ENCODE data around the gene STAT5B.
"Not testable (repeated sequence)": the region's sequence is repeated elsewhere in the genome, so short reads cannot be mapped to it uniquely, and the experiment has no call there.

Gene STAT5B

DNA sequence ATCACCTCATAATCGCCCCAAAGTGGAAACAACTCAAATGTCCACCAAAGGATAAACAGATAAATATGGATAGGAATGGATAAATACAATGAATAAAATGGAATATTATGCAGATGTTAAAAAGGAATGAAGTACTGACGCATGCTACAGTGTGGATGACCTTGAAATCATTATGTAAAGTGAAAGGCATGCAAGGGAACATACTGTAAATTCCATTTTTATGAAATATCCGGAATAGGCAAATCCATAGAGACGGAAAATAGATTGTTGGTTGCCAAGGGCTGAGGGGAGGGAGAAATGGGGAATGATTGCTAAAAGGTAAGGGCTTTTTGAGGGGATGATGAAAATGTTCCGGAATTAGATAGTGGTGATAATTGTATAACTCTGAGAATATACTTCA lies 36.0 kb downstream of the STAT5B start:
- in situ Hi-C loops (cut with HindIII; ENCODE audit: low sequenced_read_pairs): no loop called here
- TF ChIP-seq, protein P1, sequence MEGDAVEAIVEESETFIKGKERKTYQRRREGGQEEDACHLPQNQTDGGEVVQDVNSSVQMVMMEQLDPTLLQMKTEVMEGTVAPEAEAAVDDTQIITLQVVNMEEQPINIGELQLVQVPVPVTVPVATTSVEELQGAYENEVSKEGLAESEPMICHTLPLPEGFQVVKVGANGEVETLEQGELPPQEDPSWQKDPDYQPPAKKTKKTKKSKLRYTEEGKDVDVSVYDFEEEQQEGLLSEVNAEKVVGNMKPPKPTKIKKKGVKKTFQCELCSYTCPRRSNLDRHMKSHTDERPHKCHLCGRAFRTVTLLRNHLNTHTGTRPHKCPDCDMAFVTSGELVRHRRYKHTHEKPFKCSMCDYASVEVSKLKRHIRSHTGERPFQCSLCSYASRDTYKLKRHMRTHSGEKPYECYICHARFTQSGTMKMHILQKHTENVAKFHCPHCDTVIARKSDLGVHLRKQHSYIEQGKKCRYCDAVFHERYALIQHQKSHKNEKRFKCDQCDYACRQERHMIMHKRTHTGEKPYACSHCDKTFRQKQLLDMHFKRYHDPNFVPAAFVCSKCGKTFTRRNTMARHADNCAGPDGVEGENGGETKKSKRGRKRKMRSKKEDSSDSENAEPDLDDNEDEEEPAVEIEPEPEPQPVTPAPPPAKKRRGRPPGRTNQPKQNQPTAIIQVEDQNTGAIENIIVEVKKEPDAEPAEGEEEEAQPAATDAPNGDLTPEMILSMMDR (IDR thresholded peaks at IDR 0.05; ENCODE audit: low read depth, low read length, missing control alignments): no peak
- no peak overlapping the region for H3K4me3 ChIP-seq (ENCODE audit: low read depth, low read length)
- DNase-seq (ENCODE audit: low read depth): no peak

DNA sequence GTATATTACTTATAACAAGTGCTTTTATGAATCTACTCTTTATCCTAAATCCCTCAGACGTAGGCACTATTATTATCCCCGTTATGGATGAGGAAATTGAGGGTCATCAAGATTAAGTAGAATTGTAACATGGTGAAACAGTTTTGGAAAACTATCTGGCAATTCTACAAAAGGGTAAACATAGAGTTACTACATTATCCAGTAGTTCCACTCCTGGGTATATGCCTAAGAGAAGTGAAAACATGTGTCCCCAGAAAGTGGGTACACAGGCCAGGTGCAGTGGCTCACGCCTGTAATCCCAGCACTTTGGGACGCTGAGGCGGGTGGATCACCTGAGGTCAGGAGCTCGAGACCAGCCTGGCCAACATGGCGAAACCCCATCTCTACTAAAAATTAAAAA lies 36.6 kb downstream of the STAT5B start:
- in situ Hi-C loops (cut with HindIII; ENCODE audit: low sequenced_read_pairs); DNase-seq (ENCODE audit: low read depth): not testable (repeated sequence)

DNA sequence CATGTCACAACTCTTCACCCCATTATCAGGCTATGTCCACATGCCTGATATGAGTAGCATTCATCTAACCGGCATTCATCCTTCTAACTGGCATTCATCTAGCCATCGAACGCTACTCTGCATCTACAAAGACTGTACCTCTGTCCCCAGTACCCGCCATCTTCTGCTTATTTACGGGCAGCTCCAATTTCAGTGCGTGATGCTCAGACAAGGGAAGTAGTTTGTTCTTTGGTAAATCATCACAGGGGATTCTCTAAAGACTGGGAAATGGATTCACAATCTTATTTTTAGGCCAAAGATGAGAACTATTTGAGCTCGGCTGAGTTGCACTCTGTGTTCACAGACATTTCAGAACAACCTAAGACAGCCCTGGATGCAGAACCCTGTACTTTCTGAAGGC lies 39.4 kb downstream of the STAT5B start:
- H3K4me3 ChIP-seq (ENCODE audit: low read depth, low read length): no peak overlapping the region
- no peak for DNase-seq (ENCODE audit: low read depth)
- in situ Hi-C loops (cut with HindIII; ENCODE audit: low sequenced_read_pairs): no loop called here
- TF ChIP-seq, protein P1 (IDR thresholded peaks at IDR 0.05; ENCODE audit: low read depth, low read length, missing control alignments): no peak

More for the DNA sequence above, 36.6 kb downstream of the STAT5B start:
- not testable (repeated sequence) for H3K4me3 ChIP-seq (ENCODE audit: low read depth, low read length)

GRCh38 chr17:42233994-42234393 lies 42.2 kb downstream of the STAT5B start:
- no peak for DNase-seq (ENCODE audit: low read depth)
- no peak overlapping the region for H3K4me3 ChIP-seq (ENCODE audit: low read depth, low read length)
- TF ChIP-seq, protein P1 (IDR thresholded peaks at IDR 0.05; ENCODE audit: low read depth, low read length, missing control alignments): no peak
- in situ Hi-C loops (cut with HindIII; ENCODE audit: low sequenced_read_pairs): no loop called here

DNA sequence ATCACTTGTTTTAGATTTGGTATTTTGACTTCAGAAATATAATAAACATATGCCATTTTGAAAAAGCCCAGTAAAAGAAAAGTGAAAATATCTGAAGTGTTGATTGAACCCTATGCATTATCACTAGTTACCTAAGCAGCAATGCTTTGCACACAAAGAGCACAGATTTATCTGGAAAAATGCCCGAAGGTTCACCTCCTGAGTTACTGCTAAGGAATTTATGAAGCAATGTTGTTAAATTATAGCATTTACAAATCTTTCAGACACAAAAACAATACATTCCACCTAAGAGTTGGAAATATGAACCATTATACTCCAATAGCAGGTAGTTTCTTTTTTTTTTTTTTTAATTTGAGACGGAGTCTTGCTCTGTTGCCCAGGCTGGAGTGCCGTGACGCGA lies 43.0 kb downstream of the STAT5B start:
- in situ Hi-C loops (cut with HindIII; ENCODE audit: low sequenced_read_pairs): no loop called here
- no peak overlapping the region for H3K4me3 ChIP-seq (ENCODE audit: low read depth, low read length)

DNA sequence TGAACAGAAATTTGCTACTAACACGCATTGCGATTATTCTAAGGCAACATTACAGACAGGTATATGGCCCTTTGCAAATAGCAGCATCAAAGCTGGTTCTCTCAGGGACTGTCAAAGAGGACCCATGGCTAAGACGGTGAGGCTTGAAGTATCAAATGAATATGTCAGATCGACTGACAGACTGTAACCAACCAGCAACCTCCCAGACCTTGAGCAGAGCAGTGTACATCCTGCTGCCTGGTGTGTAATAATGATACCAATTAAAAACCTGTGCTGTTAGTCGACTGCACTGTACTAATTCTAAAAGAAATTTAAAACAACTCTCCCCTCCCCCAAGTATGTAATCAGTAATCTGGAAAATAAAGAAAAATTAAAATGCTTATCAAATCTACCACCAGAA lies 46.0 kb downstream of the STAT5B start:
- H3K4me3 ChIP-seq (ENCODE audit: low read depth, low read length): no peak overlapping the region
- TF ChIP-seq, protein P1 (IDR thresholded peaks at IDR 0.05; ENCODE audit: low read depth, low read length, missing control alignments): no peak
- no peak for DNase-seq (ENCODE audit: low read depth)
- in situ Hi-C loops (cut with HindIII; ENCODE audit: low sequenced_read_pairs): no loop called here

More for the DNA sequence above, 43.0 kb downstream of the STAT5B start:
- TF ChIP-seq, protein P1 (IDR thresholded peaks at IDR 0.05; ENCODE audit: low read depth, low read length, missing control alignments): no peak
- no peak for DNase-seq (ENCODE audit: low read depth)

DNA sequence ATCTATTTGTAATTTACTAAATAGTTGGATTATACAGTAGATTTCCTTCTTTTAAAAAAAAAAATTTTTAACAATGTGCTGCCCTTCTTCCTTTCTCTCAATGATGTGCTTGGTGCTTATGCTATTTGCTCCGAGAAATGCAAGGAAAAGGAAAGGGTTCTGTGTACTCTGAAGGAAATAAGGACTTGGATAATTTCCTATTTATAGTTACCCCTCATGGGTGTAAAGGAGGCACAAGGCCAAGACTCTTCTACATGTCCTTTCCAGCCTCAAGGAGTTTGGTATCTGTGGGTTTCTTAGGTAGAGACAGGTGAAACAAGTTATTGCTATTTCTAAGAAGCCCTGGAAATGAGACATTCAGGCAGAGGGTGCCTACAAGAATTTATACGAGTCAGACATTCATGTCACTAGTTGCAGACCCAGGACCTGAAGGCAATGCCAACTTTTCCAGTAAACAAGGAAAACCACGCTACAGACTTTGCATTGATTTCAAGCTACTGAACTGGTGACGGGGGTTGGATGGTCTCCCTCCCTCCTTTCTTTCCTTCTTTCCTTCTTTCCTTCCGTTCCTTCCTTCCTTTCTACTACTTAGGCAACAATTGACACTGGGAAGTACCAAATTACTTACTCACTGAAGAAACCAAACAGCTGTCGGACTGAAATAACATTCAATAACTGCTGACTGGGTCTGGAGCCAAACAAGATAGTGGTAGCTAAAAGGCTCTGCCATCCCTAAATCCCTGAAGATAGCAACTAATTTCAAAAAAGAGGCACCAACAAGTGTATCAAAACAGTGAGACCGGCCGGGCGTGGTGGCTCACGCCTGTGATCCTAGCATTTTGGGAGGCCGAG lies 48.1 kb downstream of the STAT5B start:
- TF ChIP-seq, protein P1 (IDR thresholded peaks at IDR 0.05; ENCODE audit: low read depth, low read length, missing control alignments): no peak
- in situ Hi-C loops (cut with HindIII; ENCODE audit: low sequenced_read_pairs): no loop called here
- DNase-seq (ENCODE audit: low read depth): no peak
- H3K4me3 ChIP-seq (ENCODE audit: low read depth, low read length): no peak overlapping the region

All from astrocyte of the cerebellum (primary cell).